ENCODE data around the gene POLR3B.

- TF ChIP-seq CTCF (optimal IDR thresholded peaks at IDR 0.05 in 1 of 3, IDR thresholded peaks at IDR 0.05 in 1 of 3, conservative IDR thresholded peaks at IDR 0.05 in 1 of 3; ENCODE audit: extremely low read depth in 1 of 3, insufficient read depth in 2 of 3, low read length in 3 of 3): no peak
- TF ChIP-seq EZH2 (IDR thresholded peaks at IDR 0.05; ENCODE audit: low read length): no peak
Observed at GRCh38 chr12:106328735-106329134, 28.8 kb upstream of the POLR3B start.

Data from keratinocyte (primary cell).